Keratinocyte (primary cell): Measurements from ENCODE around the gene GPRIN2. TPM values are rescaled to one million over a fixed set of nuclear protein-coding genes. Genes with fewer than 3 reads are reported as not detected.
"Not testable (repeated sequence)": the region's sequence is repeated elsewhere in the genome, so short reads cannot be mapped to it uniquely, and the experiment has no call there.

Experiments used
- DNase-seq: peaks from one replicate; pipeline ENCODE4 v3.0.0-alpha.2; 2011; ENCODE audit warnings: low read depth, missing footprints, low spot score
- FAIRE-seq: peaks from 2 replicates; lab custom pipeline; 2011; peaks lifted over from hg19 to GRCh38; lab: Jason Lieb, UNC
- H2AFZ ChIP-seq: 2 replicates; pipeline ENCODE4 v1.6.0; 2012; ENCODE audit warnings: low read length, control low read depth, inconsistent platforms; ENCODE audit not compliant: control insufficient read depth
- H3K27ac ChIP-seq: 2 replicates; pipeline ENCODE4 v1.5.1; 2011; ENCODE audit warnings: low read length; ENCODE audit not compliant: control insufficient read depth, insufficient read depth
- H3K27me3 ChIP-seq: 3 replicates; pipeline ENCODE4 v1.6.0; 2011; ENCODE audit warnings: low read length; ENCODE audit not compliant: control insufficient read depth, insufficient read depth; ENCODE audit errors: extremely low read depth
- H3K36me3 ChIP-seq, 2 experiments: 2 replicates in 1 of 2; 3 replicates in 1 of 2; pipeline ENCODE4 v1.5.1; 2011; ENCODE audit warnings: low read length in 2 of 2, mild to moderate bottlenecking in 1 of 2; ENCODE audit not compliant: control insufficient read depth in 2 of 2, insufficient read depth in 2 of 2; ENCODE audit errors: extremely low read depth in 1 of 2
- H3K4me1 ChIP-seq: 3 replicates; pipeline ENCODE4 v1.5.1; 2011; ENCODE audit warnings: low read length; ENCODE audit not compliant: control insufficient read depth, insufficient read depth; ENCODE audit errors: extremely low read depth
- H3K4me2 ChIP-seq: 3 replicates; pipeline ENCODE4 v1.6.0; 2011; ENCODE audit warnings: low read depth, low read length; ENCODE audit not compliant: control insufficient read depth, insufficient read depth; ENCODE audit errors: extremely low read depth
- H3K4me3 ChIP-seq, 3 experiments: fragments of 200-600 bp in 1 of 3; sonication (generic) in 1 of 3; 2 replicates in 2 of 3; 3 replicates in 1 of 3; pipeline ENCODE4 v1.5.1; 2011 to 2016; ENCODE audit warnings: low read length in 3 of 3, mild to moderate bottlenecking in 3 of 3, control low read depth in 2 of 3, inconsistent platforms in 1 of 3, low read depth in 1 of 3, mixed read lengths in 1 of 3, mixed run types in 1 of 3, moderate library complexity in 1 of 3; ENCODE audit not compliant: control insufficient read depth in 2 of 3, insufficient read depth in 2 of 3; ENCODE audit errors: extremely low read depth in 1 of 3
- H3K79me2 ChIP-seq: 2 replicates; pipeline ENCODE4 v1.6.0; 2012; ENCODE audit warnings: low read length; ENCODE audit not compliant: control insufficient read depth, insufficient read depth
- H3K9ac ChIP-seq: 3 replicates; pipeline ENCODE4 v1.6.0; 2011; ENCODE audit warnings: low read length; ENCODE audit not compliant: control insufficient read depth, insufficient read depth; ENCODE audit errors: extremely low read depth
- H3K9me1 ChIP-seq: 3 replicates; pipeline ENCODE4 v1.6.0; 2011; ENCODE audit warnings: low read length; ENCODE audit not compliant: control insufficient read depth, insufficient read depth; ENCODE audit errors: extremely low read depth
- H3K9me3 ChIP-seq: 2 replicates; pipeline ENCODE4 v1.5.1; 2012; ENCODE audit warnings: low read depth, low read length; ENCODE audit not compliant: control insufficient read depth
- H4K20me1 ChIP-seq: 3 replicates; pipeline ENCODE4 v1.6.0; 2011; ENCODE audit warnings: low read length; ENCODE audit not compliant: control insufficient read depth, insufficient read depth; ENCODE audit errors: extremely low read depth
- dilution Hi-C: fragments of 300-500 bp; cut with MboI; formaldehyde crosslinking; loops from one replicate; pipeline ENCODE4 v1.7.0; 2020; ENCODE audit warnings: low sequenced_read_pairs; ENCODE audit not compliant: extremely low pct_ligation_motif_present
- polyA plus RNA-seq, 5 experiments: library from polyadenylated mRNA; depleted of rRNA in 3 of 5; stranded (reverse) in 3 of 5; stranded (forward) in 1 of 5; unstranded in 1 of 5; fragments of >200 nt; gene quantifications; 1 replicate in 1 of 5; 2 replicates in 3 of 5; 3 replicates in 1 of 5; pipeline versions ENCODE4 v1.2.1 to v1.2.3, GENCODE V29; 2011 to 2012; ENCODE audit warnings: missing spikeins in 2 of 5, low read depth in 1 of 5, low replicate concordance in 1 of 5

GPRIN2 gene
- polyA plus RNA-seq, 1 donor (not counting 4 experiments of a cell fraction or from before 2014, with no cell fraction given) = 0.08 TPM

DNA sequence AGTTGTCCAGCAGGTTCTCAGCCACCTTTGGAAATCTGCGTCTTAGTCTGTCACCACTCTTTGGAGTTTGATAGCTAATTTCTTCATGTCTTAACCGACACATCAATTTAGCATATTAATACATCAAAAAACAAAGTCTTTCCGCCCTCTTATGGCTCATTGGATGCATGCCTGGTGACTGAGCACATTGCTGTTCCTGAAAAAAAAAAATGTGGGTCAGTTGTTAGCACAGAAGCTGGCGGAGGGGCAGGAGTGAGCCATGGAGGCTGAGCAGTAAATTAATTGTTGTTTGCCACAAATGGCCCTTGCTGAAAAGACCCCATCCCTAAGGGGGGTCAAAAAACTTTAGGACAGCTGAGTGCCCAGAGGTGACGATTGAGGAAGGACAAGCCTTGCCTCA lies 16.9 kb upstream of the GPRIN2 start:
- H3K27ac ChIP-seq, H3K4me1 ChIP-seq, dilution Hi-C loops, H3K9ac ChIP-seq, H3K79me2 ChIP-seq, FAIRE-seq, H3K9me3 ChIP-seq, H4K20me1 ChIP-seq, H2AFZ ChIP-seq, H3K27me3 ChIP-seq, H3K4me2 ChIP-seq, H3K4me3 ChIP-seq, DNase-seq, H3K36me3 ChIP-seq, H3K9me1 ChIP-seq: not testable (repeated sequence)

DNA sequence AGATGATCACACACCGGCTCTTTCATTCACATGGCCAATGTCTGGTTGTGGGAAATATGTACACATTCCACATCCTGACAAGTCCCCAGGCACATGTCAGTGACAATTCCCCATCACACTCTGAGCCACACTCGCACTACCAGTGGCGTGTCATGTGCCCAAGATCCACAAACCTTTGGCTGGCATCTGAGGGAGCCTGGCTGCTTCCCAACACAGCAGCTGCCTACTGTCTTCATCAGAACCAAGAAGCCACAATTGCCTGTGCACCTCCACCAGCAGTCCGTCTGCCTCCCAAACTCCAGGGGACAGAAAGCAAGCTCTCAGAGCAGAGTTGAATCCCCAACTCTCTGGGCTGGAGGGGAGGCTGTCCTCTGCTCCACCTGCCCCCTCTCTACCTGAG lies 16.3 kb upstream of the GPRIN2 start:
- H3K4me2 ChIP-seq, H3K9me3 ChIP-seq, DNase-seq, dilution Hi-C loops, H2AFZ ChIP-seq, H3K9me1 ChIP-seq, H3K27me3 ChIP-seq, H3K27ac ChIP-seq, H3K36me3 ChIP-seq, H3K4me1 ChIP-seq, H3K9ac ChIP-seq, H3K4me3 ChIP-seq, H4K20me1 ChIP-seq, H3K79me2 ChIP-seq: not testable (repeated sequence)
- peak; percentile 34 for FAIRE-seq

DNA sequence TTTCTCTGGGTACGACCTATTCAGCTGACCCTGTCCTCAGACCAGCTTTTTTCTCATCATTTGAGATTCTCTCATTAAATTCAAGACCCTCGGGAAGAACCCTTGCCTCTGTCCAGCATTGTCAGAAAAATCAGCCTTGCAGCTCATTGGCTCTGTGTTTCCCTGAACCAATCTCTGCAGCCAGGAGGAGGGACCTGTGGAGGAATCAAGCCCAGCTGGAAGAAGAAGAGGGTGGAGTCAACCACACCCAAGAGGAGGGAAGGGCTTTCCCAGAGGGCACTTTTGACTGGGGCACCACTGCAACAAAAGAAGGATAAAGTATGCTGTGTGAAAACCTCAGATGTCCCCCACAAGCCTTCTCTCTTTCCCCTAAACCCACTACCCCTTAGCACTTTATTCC lies 14.2 kb upstream of the GPRIN2 start:
- H3K27ac ChIP-seq, FAIRE-seq, DNase-seq, H3K4me1 ChIP-seq, H3K9me3 ChIP-seq, H3K9me1 ChIP-seq, H3K9ac ChIP-seq, H3K79me2 ChIP-seq, H3K4me2 ChIP-seq, H3K27me3 ChIP-seq, H4K20me1 ChIP-seq, H2AFZ ChIP-seq, dilution Hi-C loops, H3K36me3 ChIP-seq, H3K4me3 ChIP-seq: not testable (repeated sequence)

DNA sequence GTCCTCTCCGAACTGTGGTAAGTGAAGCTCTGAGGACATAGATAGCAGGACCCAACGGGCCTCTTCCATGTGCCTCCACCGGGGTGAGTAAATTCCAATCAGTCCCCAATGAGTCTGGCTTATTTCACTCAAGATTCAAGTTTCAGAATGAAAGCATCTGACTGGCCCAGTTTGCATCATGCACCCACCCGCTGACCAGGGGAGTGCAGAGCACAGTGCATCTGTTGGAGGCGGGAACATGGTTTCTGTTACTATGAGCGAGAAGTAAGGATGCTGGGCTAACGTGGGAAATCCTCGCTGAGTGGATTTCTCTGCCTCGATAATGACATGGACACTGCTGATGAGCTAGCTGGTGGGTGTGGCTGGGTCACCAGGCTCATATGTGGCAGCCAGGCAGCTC lies 10.7 kb upstream of the GPRIN2 start:
- H3K4me3 ChIP-seq, H3K9me3 ChIP-seq, dilution Hi-C loops, H3K27ac ChIP-seq, H3K36me3 ChIP-seq, H3K27me3 ChIP-seq, FAIRE-seq, H4K20me1 ChIP-seq, H3K9ac ChIP-seq, H3K9me1 ChIP-seq, H3K79me2 ChIP-seq, DNase-seq, H2AFZ ChIP-seq, H3K4me1 ChIP-seq, H3K4me2 ChIP-seq: not testable (repeated sequence)
